Left lung (tissue), 10 donors: ENCODE results near the gene RNU2-63P. TPM values are rescaled to one million over a fixed set of nuclear protein-coding genes. Genes with fewer than 3 reads are reported as not detected.
A peak's percentile ranks its signal among the peaks of the same experiment; 100 is the strongest.
"Not testable (repeated sequence)": the region's sequence is repeated elsewhere in the genome, so short reads cannot be mapped to it uniquely, and the experiment has no call there.

Experiments
- ATAC-seq: fragments of 200-7000 bp; cut with Tn5 transposase; one replicate; pipeline ENCODE4 v1.9.1; 2020; ENCODE audit warnings: moderate library complexity
- DNase-seq, 4 donors: peaks; one replicate each; pipeline ENCODE4 v3.0.0-alpha.2; 2013 to 2020
- H3K27ac ChIP-seq, 2 donors: fragments of 200-600 bp; sonication (generic) in 1 of 2; one replicate each; pipeline versions ENCODE4 v1.5.0 to v1.8.0; 2020 to 2021
- H3K27me3 ChIP-seq, 2 donors: fragments of 200-600 bp; sonication (generic) in 1 of 2; one replicate each; pipeline versions ENCODE4 v1.5.0 to v1.8.0; 2020 to 2021
- H3K36me3 ChIP-seq, 2 donors: fragments of 200-600 bp; sonication (generic) in 1 of 2; one replicate each; pipeline versions ENCODE4 v1.5.0 to v1.8.0; 2020 to 2021
- H3K4me1 ChIP-seq, 2 donors: fragments of 200-600 bp; one replicate each; pipeline ENCODE4 v1.8.0; 2021
- H3K4me3 ChIP-seq, 2 donors: fragments of 200-600 bp; sonication (generic) in 1 of 2; one replicate each; pipeline versions ENCODE4 v1.5.0 to v1.8.0; 2020 to 2021; ENCODE audit warnings: mild to moderate bottlenecking in 1 of 2
- H3K9me3 ChIP-seq, 2 donors: fragments of 200-600 bp; sonication (generic) in 1 of 2; one replicate each; pipeline versions ENCODE4 v1.5.0 to v1.8.0; 2020 to 2021
- CTCF ChIP-seq, 2 donors: fragments of 200-600 bp; sonication (generic) in 1 of 2; IDR thresholded peaks; one replicate each; pipeline versions ENCODE4 v1.5.0 to v1.8.0; 2021; ENCODE audit warnings: antibody characterized with exemption in 2 of 2
- intact Hi-C, 2 donors: fragments of 100-400 bp; cut with DNase I; formaldehyde crosslinking; loops; one replicate each; pipeline versions ENCODE4 v1.11.2 to v1.14.2; 2022
- polyA plus RNA-seq, 6 donors: library from polyadenylated mRNA; unstranded; fragments of 120-200 nt; gene quantifications; one replicate each; pipeline ENCODE4 v1.2.1, GENCODE V29; 2013; ENCODE audit not compliant: insufficient read length in 6 of 6
- total RNA-seq, 2 donors: library from RNA; stranded (reverse); fragmentation: NEBNext Ultra II Directional; extraction: Animal tissue kit (Norgen Biotek cat#: 25700); gene quantifications; one replicate each; pipeline ENCODE4 v1.2.1, GENCODE V29; 2021
- donor health status: DM: no; HTN: yes; CAD: no.
- donor health status: DM: no; HTN: no; CAD: no.

The RNU2-63P gene
- total and polyA plus RNA-seq, 8 donors, result 1.1 to 1.7 TPM; not detected in 6

- ATAC-seq (peak; percentile 14), DNase-seq (no peak)
- Histone ChIP-seq H3K36me3 (no peaks in the 10 kb centered on the region), H3K27me3 (no peaks in the 10 kb centered on the region), H3K27ac (peak overlapping the region; percentile 97 to 100), H3K4me1 (peaks cover 9 to 35% of the 10 kb centered on the region in 2 donors), H3K9me3 (no peaks in the 10 kb centered on the region), H3K4me3 (peak overlapping the region; percentile 88 to 94)
- intact Hi-C loops, result no loop called here
- TF ChIP-seq CTCF (IDR thresholded peaks at IDR 0.05), result no peak
Observed at GRCh38 chr2:88053934-88054781, 37.8 kb upstream of the RNU2-63P start.

GRCh38 chr2:88053296-88053695 lies 36.9 kb upstream of the RNU2-63P start:
- DNase-seq, result peak in 2 of 4 donors; percentile 72 to 82
- Histone ChIP-seq H3K27ac (peak overlapping the region; percentile 97 to 100), H3K9me3 (no peaks in the 10 kb centered on the region), H3K36me3 (no peaks in the 10 kb centered on the region), H3K4me1 (peaks cover 9 to 35% of the 10 kb centered on the region in 2 donors), H3K27me3 (no peaks in the 10 kb centered on the region), H3K4me3 (peak overlapping the region in 1 of 2 donors; percentile 88)
- ATAC-seq, result peak; percentile 1
- no peak for TF ChIP-seq CTCF (IDR thresholded peaks at IDR 0.05)
- intact Hi-C loops, result no loop called here

- Histone ChIP-seq H3K4me3 (no peak overlapping the region), H3K36me3 (no peaks in the 10 kb centered on the region), H3K9me3 (no peaks in the 10 kb centered on the region), H3K27me3 (no peaks in the 10 kb centered on the region), H3K27ac (no peak overlapping the region), H3K4me1 (peaks cover 9 to 35% of the 10 kb centered on the region in 2 donors)
- intact Hi-C loops, result no loop called here
- no peak for DNase-seq
- ATAC-seq, result no peak
- no peak for TF ChIP-seq CTCF (IDR thresholded peaks at IDR 0.05)
Observed at GRCh38 chr2:88051792-88052191, 35.4 kb upstream of the RNU2-63P start.

- no peak overlapping the region for H3K27ac ChIP-seq
- DNase-seq (no peak), ATAC-seq (no peak)
- H3K9me3 ChIP-seq, result no peaks in the 10 kb centered on the region
- H3K4me3 ChIP-seq, result no peak overlapping the region
- H3K4me1 ChIP-seq, result peaks cover 9 to 28% of the 10 kb centered on the region in 2 donors
- no peaks in the 10 kb centered on the region for H3K36me3 ChIP-seq
- no peak for TF ChIP-seq CTCF (IDR thresholded peaks at IDR 0.05)
- intact Hi-C loops, result no loop called here
- H3K27me3 ChIP-seq, result no peaks in the 10 kb centered on the region
Observed at GRCh38 chr2:88049622-88050021, 33.3 kb upstream of the RNU2-63P start.

- no peak for TF ChIP-seq CTCF (IDR thresholded peaks at IDR 0.05)
- ATAC-seq (no peak), DNase-seq (no peak)
- H3K4me1 ChIP-seq, result peaks cover 0 to 17% of the 10 kb centered on the region in 2 donors
- H3K36me3 ChIP-seq, result peaks cover 0 to 4% of the 10 kb centered on the region in 2 donors
- intact Hi-C loops, result no loop called here
- no peaks in the 10 kb centered on the region for H3K27me3 ChIP-seq
- H3K4me3 ChIP-seq, result no peak overlapping the region
- no peak overlapping the region for H3K27ac ChIP-seq
- H3K9me3 ChIP-seq, result no peaks in the 10 kb centered on the region
Observed at GRCh38 chr2:88048541-88048940, 32.2 kb upstream of the RNU2-63P start.

GRCh38 chr2:88045561-88045960 lies 29.2 kb upstream of the RNU2-63P start:
- H3K9me3 ChIP-seq, H3K27me3 ChIP-seq, ATAC-seq, H3K4me3 ChIP-seq, H3K27ac ChIP-seq, H3K36me3 ChIP-seq, intact Hi-C loops, DNase-seq: not testable (repeated sequence)
- H3K4me1 ChIP-seq, result peaks cover 6 to 10% of the 10 kb centered on the region in 2 donors
